B cell (primary cell): ENCODE data around the gene THADA. TPM values are rescaled to one million over a fixed set of nuclear protein-coding genes. Genes with fewer than 3 reads are reported as not detected.

ENCODE experiments used
- ATAC-seq: fragments of 200-7000 bp; cut with Tn5 transposase; one replicate; pipeline ENCODE4 v1.10.0; 2021; ENCODE audit warnings: low read depth, mild to moderate bottlenecking, moderate number of reproducible peaks, moderate library complexity
- CTCF ChIA-PET: fragments of 350-600 bp; sonication (Branson Sonifier 250); formaldehyde crosslinking; loops from one replicate; lab custom pipeline; 2021; ENCODE audit warnings: antibody characterized with exemption, inconsistent platforms; lab: Charles Lee
- POLR2A ChIA-PET: fragments of 350-600 bp; sonication (Branson Sonifier 250); formaldehyde crosslinking; loops from one replicate; lab custom pipeline; 2021; ENCODE audit warnings: antibody characterized with exemption; lab: Charles Lee
- DNase-seq: peaks from one replicate; pipeline ENCODE4 v3.0.0; 2013
- H2AFZ ChIP-seq: 2 replicates; pipeline ENCODE4 v1.6.1; 2012; ENCODE audit warnings: mild to moderate bottlenecking, low read depth, low read length; ENCODE audit not compliant: insufficient read depth, poor library complexity, severe bottlenecking
- H3K27ac ChIP-seq, 2 donors: 1 replicate in 1 of 2; 2 replicates in 1 of 2; pipeline ENCODE4 v1.5.1; 2012 to 2013; ENCODE audit warnings: low read length in 2 of 2, mild to moderate bottlenecking in 2 of 2, moderate library complexity in 1 of 2
- H3K27me3 ChIP-seq, 4 experiments: fragments of 200-600 bp in 1 of 4; sonication (generic) in 1 of 4; replicated peaks in 1 of 4; 1 replicate in 2 of 4; 2 replicates in 2 of 4; pipeline versions ENCODE4 v1.6.1 to v1.7.0; 2013 to 2016; ENCODE audit warnings: low read length in 3 of 4, mild to moderate bottlenecking in 2 of 4, mixed read lengths in 1 of 4, moderate library complexity in 1 of 4; ENCODE audit not compliant: insufficient read depth in 4 of 4, control insufficient read depth in 3 of 4; ENCODE audit errors: control extremely low read depth in 1 of 4
- H3K36me3 ChIP-seq, 2 experiments: replicated peaks in 1 of 2; 1 replicate in 1 of 2; 2 replicates in 1 of 2; pipeline versions ENCODE4 v1.6.1 to v1.7.1; 2013; ENCODE audit warnings: low read length in 1 of 2; ENCODE audit not compliant: insufficient read depth in 2 of 2, control insufficient read depth in 1 of 2; ENCODE audit errors: control extremely low read depth in 1 of 2, extremely low read depth in 1 of 2
- H3K4me1 ChIP-seq, 2 donors: fragments of 200-600 bp in 1 of 2; sonication (generic) in 1 of 2; 1 replicate in 1 of 2; 2 replicates in 1 of 2; pipeline versions ENCODE4 v1.5.1 to v1.6.1; 2013 to 2017; ENCODE audit warnings: low read length in 2 of 2; ENCODE audit not compliant: control insufficient read depth in 2 of 2, insufficient read depth in 2 of 2
- H3K4me2 ChIP-seq: replicated peaks from 2 replicates; pipeline ENCODE3; 2012; ENCODE audit warnings: mild to moderate bottlenecking, low read depth, low read length; ENCODE audit not compliant: poor library complexity, severe bottlenecking
- H3K4me3 ChIP-seq, 5 experiments: fragments of 200-600 bp in 1 of 5; sonication (generic) in 1 of 5; 1 replicate in 3 of 5; 2 replicates in 2 of 5; pipeline versions ENCODE4 v1.5.1 to v1.7.0; 2011 to 2016; ENCODE audit warnings: low read length in 4 of 5, mild to moderate bottlenecking in 4 of 5, low read depth in 2 of 5, control low read depth in 1 of 5, moderate library complexity in 1 of 5; ENCODE audit not compliant: insufficient read depth in 1 of 5; ENCODE audit errors: control extremely low read depth in 1 of 5, extremely low read depth in 1 of 5
- H3K79me2 ChIP-seq: fragments of 200-600 bp; sonication (generic); one replicate; pipeline ENCODE4 v1.6.0; 2016; ENCODE audit warnings: low read length; ENCODE audit not compliant: control insufficient read depth, insufficient read depth
- H3K9ac ChIP-seq: fragments of 200-600 bp; sonication (generic); 2 replicates; pipeline ENCODE4 v1.6.1; 2017; ENCODE audit warnings: mild to moderate bottlenecking, low read length, moderate library complexity
- H3K9me3 ChIP-seq, 3 donors: one replicate each; pipeline versions ENCODE4 v1.6.1 to v1.7.1; 2013; ENCODE audit warnings: low read length in 2 of 3; ENCODE audit not compliant: control insufficient read depth in 2 of 3, insufficient read depth in 1 of 3; ENCODE audit errors: control extremely low read depth in 1 of 3
- H4K20me1 ChIP-seq: 2 replicates; pipeline ENCODE4 v1.6.0; 2012; ENCODE audit warnings: mild to moderate bottlenecking, low read length; ENCODE audit not compliant: insufficient read depth, control insufficient read depth, poor library complexity, severe bottlenecking
- H3K27ac Mint-ChIP-seq: one replicate; pipeline ENCODE4 v1.8.0; 2021; ENCODE audit warnings: mixed read lengths
- H3K27me3 Mint-ChIP-seq: one replicate; pipeline ENCODE4 v1.8.0; 2021; ENCODE audit warnings: mixed read lengths
- H3K4me1 Mint-ChIP-seq: one replicate; pipeline ENCODE4 v1.8.0; 2021; ENCODE audit warnings: mixed read lengths
- H3K4me3 Mint-ChIP-seq: one replicate; pipeline ENCODE4 v1.8.0; 2021; ENCODE audit warnings: mixed read lengths
- H3K9me3 Mint-ChIP-seq: one replicate; pipeline ENCODE4 v1.8.0; 2022; ENCODE audit warnings: mixed read lengths; ENCODE audit not compliant: insufficient read depth
- CTCF ChIP-seq: fragments of 200-600 bp; IDR thresholded peaks from one replicate; pipeline ENCODE4 v1.8.0; 2022; ENCODE audit warnings: antibody characterized with exemption, mild to moderate bottlenecking
- EZH2 ChIP-seq: IDR thresholded peaks from 2 replicates; pipeline ENCODE4 v1.6.1; 2012; ENCODE audit warnings: borderline replicate concordance, low read depth, mild to moderate bottlenecking, moderate library complexity, low read length; ENCODE audit not compliant: insufficient read depth, poor library complexity, severe bottlenecking
- WGBS: methylation state at CpG from one replicate; pipeline ENCODE4 v1.1.5; 2013; ENCODE audit warnings: missing lambda C conversion rate; ENCODE audit not compliant: insufficient coverage; 5-methylcytosine and 5-hydroxymethylcytosine counted together
- intact Hi-C: fragments of 100-400 bp; cut with micrococcal nuclease; formaldehyde crosslinking; loops from one replicate; pipeline ENCODE4 v1.10.0; 2022
- polyA plus RNA-seq: library from polyadenylated mRNA; depleted of rRNA; stranded (reverse); fragments of >200 nt; gene quantifications from 2 replicates; pipeline ENCODE4 v1.2.3, GENCODE V29; 2012
- total RNA-seq, 2 donors: library from RNA; stranded (reverse); fragments of 120-200 nt in 1 of 2; gene quantifications; 1 replicate in 1 of 2; 2 replicates in 1 of 2; pipeline versions ENCODE4 v1.2.3 to v1.2.4, GENCODE V29; 2013 to 2022

The THADA gene
- total and polyA plus RNA-seq, 2 donors (not counting 1 experiment from before 2014, with no cell fraction given): 17.6 to 48.5 TPM

GRCh38 chr2:43302182-43302960, 293.5 kb downstream of the THADA start:
- Histone ChIP-seq H3K36me3 (peaks cover 1 to 11% of the 10 kb centered on the region in 2 experiments), H3K27me3 (no peaks in the 10 kb centered on the region), H3K9me3 (no peaks in the 10 kb centered on the region), H2AFZ (no peak overlapping the region), H3K4me1 (no peaks in the 10 kb centered on the region), H3K9ac (no peak overlapping the region), H3K27ac (no peak overlapping the region), H3K79me2 (no peaks in the 10 kb centered on the region), H3K4me2 (no peak overlapping the region), H3K4me3 (no peak overlapping the region), H4K20me1 (no peaks in the 10 kb centered on the region)
- ATAC-seq: no peak
- Mint-ChIP-seq H3K9me3 (no peaks in the 10 kb centered on the region), H3K4me3 (no peak overlapping the region), H3K27ac (no peak overlapping the region), H3K27me3 (no peaks in the 10 kb centered on the region), H3K4me1 (no peaks in the 10 kb centered on the region)
- 100% methylated on average over 2 of the region's 3 CpGs for WGBS
- TF ChIP-seq EZH2: no peak
- no peak for TF ChIP-seq CTCF
- DNase-seq: no peak
- intact Hi-C loops: no loop called here
- ChIA-PET POLR2A (interaction anchor here (0.7 kb wide), 1 partner anchor 285 kb away, joined by 4 read pairs; no protein-coding TSS in a partner anchor), CTCF (interaction anchor here (1.0 kb wide), 1 partner anchor 73 kb away, joined by 3 read pairs; no protein-coding TSS in a partner anchor)
